ENCODE data around the gene HTRA1.

GRCh38 chr10:122515588-122516231 is 54.4 kb downstream of the HTRA1 start:
- TF ChIP-seq CTCF (IDR thresholded peaks at IDR 0.05; ENCODE audit: poor library complexity, severe bottlenecking), result no peak
- TF ChIP-seq RAD21 (conservative IDR thresholded peaks at IDR 0.05), result no peak
- TF ChIP-seq EP300 (conservative IDR thresholded peaks at IDR 0.05; ENCODE audit: poor library complexity, severe bottlenecking), result no peak
